IMR-90 (cell line): ENCODE data around the gene C14orf93. TPM values are rescaled to one million over a fixed set of nuclear protein-coding genes. Genes with fewer than 3 reads are reported as not detected.

Source experiments
- ATAC-seq: fragments of 200-7000 bp; cut with Tn5 transposase; 2 replicates; pipeline ENCODE4 v1.9.1; 2020; ENCODE audit warnings: low read depth, mild to moderate bottlenecking, moderate library complexity
- BruUV-seq: library from RNA; stranded (reverse); fragments of 400-500 nt; replicated peaks from 2 replicates; lab custom pipeline; 2021; lab: Mats Ljungman, UMichigan
- CTCF ChIA-PET: fragments of 300-600 bp; formaldehyde crosslinking; extraction: SDS; loops from one replicate; lab custom pipeline; 2021; ENCODE audit warnings: antibody characterized with exemption; lab: Yijun Ruan, JAX
- POLR2A ChIA-PET: fragments of 300-600 bp; sonication (Branson Sonifier 250); formaldehyde crosslinking; loops from one replicate; lab custom pipeline; 2022; ENCODE audit warnings: antibody characterized with exemption; ENCODE audit not compliant: unreplicated experiment; lab: Charles Lee
- DNase-seq: peaks from one replicate; pipeline ENCODE4 v3.0.0; 2013
- H2AFZ ChIP-seq: replicated peaks from 2 replicates; pipeline ENCODE3; 2013; ENCODE audit warnings: low read length, mild to moderate bottlenecking; ENCODE audit not compliant: poor library complexity
- H2AK5ac ChIP-seq: 2 replicates; pipeline ENCODE4 v1.6.1; 2013; ENCODE audit warnings: low read depth, low read length, inconsistent platforms
- H2AK9ac ChIP-seq: replicated peaks from 2 replicates; pipeline ENCODE3; 2013; ENCODE audit warnings: mild to moderate bottlenecking, low read depth, low read length, moderate library complexity; ENCODE audit not compliant: poor library complexity
- H2BK120ac ChIP-seq: 2 replicates; pipeline ENCODE4 v1.6.1; 2013; ENCODE audit warnings: low read depth, low read length, inconsistent platforms
- H2BK15ac ChIP-seq: 3 replicates; pipeline ENCODE4 v1.6.1; 2013; ENCODE audit warnings: low read depth, low read length, inconsistent platforms
- H2BK20ac ChIP-seq: 2 replicates; pipeline ENCODE4 v1.6.1; 2013; ENCODE audit warnings: low read depth, mild to moderate bottlenecking, inconsistent platforms, low read length, moderate library complexity
- H2BK5ac ChIP-seq: 2 replicates; pipeline ENCODE4 v1.6.1; 2013; ENCODE audit warnings: mild to moderate bottlenecking, low read depth, low read length, inconsistent platforms; ENCODE audit not compliant: poor library complexity, severe bottlenecking
- H3K14ac ChIP-seq: replicated peaks from 2 replicates; pipeline ENCODE4 v1.6.1; 2013; ENCODE audit warnings: low read depth, low read length, inconsistent platforms
- H3K18ac ChIP-seq: 2 replicates; pipeline ENCODE4 v1.6.1; 2013; ENCODE audit warnings: low read depth, low read length, control low read depth
- H3K23ac ChIP-seq: 2 replicates; pipeline ENCODE4 v1.6.1; 2013; ENCODE audit warnings: low read depth, low read length, inconsistent platforms
- H3K27ac ChIP-seq: 2 replicates; pipeline ENCODE4 v1.5.1; 2013; ENCODE audit warnings: mild to moderate bottlenecking, control low read depth, low read length; ENCODE audit not compliant: insufficient read depth
- H3K27me3 ChIP-seq: 2 replicates; pipeline ENCODE4 v1.6.1; 2013; ENCODE audit warnings: low read length; ENCODE audit not compliant: control insufficient read depth, insufficient read depth
- H3K36me3 ChIP-seq: 2 replicates; pipeline ENCODE4 v1.6.1; 2013; ENCODE audit warnings: low read length, mixed read lengths; ENCODE audit not compliant: control insufficient read depth, insufficient read depth
- H3K4ac ChIP-seq: 2 replicates; pipeline ENCODE4 v1.6.1; 2013; ENCODE audit warnings: low read depth, low read length, inconsistent platforms
- H3K4me1 ChIP-seq: 2 replicates; pipeline ENCODE4 v1.6.1; 2013; ENCODE audit warnings: low read length, mixed read lengths; ENCODE audit not compliant: control insufficient read depth, insufficient read depth
- H3K4me2 ChIP-seq: 2 replicates; pipeline ENCODE4 v1.6.1; 2013; ENCODE audit warnings: low read depth, mild to moderate bottlenecking, control low read depth, low read length, moderate library complexity
- H3K4me3 ChIP-seq: 2 replicates; pipeline ENCODE4 v1.5.1; 2013; ENCODE audit warnings: low read depth, mild to moderate bottlenecking, control low read depth, low read length, moderate library complexity; ENCODE audit not compliant: insufficient read depth
- H3K56ac ChIP-seq: 2 replicates; pipeline ENCODE4 v1.6.1; 2013; ENCODE audit warnings: low read length, inconsistent platforms; ENCODE audit not compliant: insufficient read depth; ENCODE audit errors: extremely low read depth
- H3K79me1 ChIP-seq, 2 experiments: 2 replicates each; pipeline ENCODE4 v1.6.1; 2013; ENCODE audit warnings: low read length in 2 of 2, inconsistent platforms in 1 of 2, low read depth in 1 of 2
- H3K9ac ChIP-seq: 2 replicates; pipeline ENCODE4 v1.6.1; 2013; ENCODE audit warnings: low read depth, low read length, control low read depth
- H3K9me1 ChIP-seq: 2 replicates; pipeline ENCODE4 v1.6.1; 2013; ENCODE audit warnings: low read length, inconsistent platforms; ENCODE audit not compliant: insufficient read depth
- H3K9me3 ChIP-seq: 2 replicates; pipeline ENCODE4 v1.6.1; 2013; ENCODE audit warnings: low read length; ENCODE audit not compliant: control insufficient read depth, insufficient read depth
- H4K20me1 ChIP-seq: 2 replicates; pipeline ENCODE4 v1.6.1; 2013; ENCODE audit warnings: low read length, inconsistent platforms; ENCODE audit not compliant: insufficient read depth
- H4K5ac ChIP-seq: 2 replicates; pipeline ENCODE4 v1.6.1; 2013; ENCODE audit warnings: mild to moderate bottlenecking, low read depth, low read length, control low read depth
- H4K8ac ChIP-seq, 2 experiments: 2 replicates each; pipeline ENCODE4 v1.6.1; 2013; ENCODE audit warnings: low read depth in 2 of 2, low read length in 2 of 2, control low read depth in 1 of 2, inconsistent platforms in 1 of 2
- H4K91ac ChIP-seq: 2 replicates; pipeline ENCODE4 v1.6.1; 2013; ENCODE audit warnings: low read depth, low read length, inconsistent platforms; ENCODE audit not compliant: insufficient read depth
- BHLHE40 ChIP-seq: fragments of 150-350 bp; IDR thresholded peaks from 2 replicates; pipeline ENCODE4 v1.6.1; 2016; ENCODE audit warnings: mild to moderate bottlenecking, low read depth, low read length
- CEBPB ChIP-seq: IDR thresholded peaks from 2 replicates; pipeline ENCODE4 v1.6.1; 2012; ENCODE audit warnings: low read depth, low read length, improper control_type of control experiment
- CHD1 ChIP-seq: IDR thresholded peaks from 2 replicates; pipeline ENCODE4 v1.6.1; 2012; ENCODE audit warnings: low read depth, low read length, improper control_type of control experiment
- CTCF ChIP-seq: conservative IDR thresholded peaks from 2 replicates; pipeline ENCODE4 v1.5.1; 2012; ENCODE audit warnings: mild to moderate bottlenecking, low read depth, low read length, improper control_type of control experiment
- ELK1 ChIP-seq: fragments of 150-350 bp; IDR thresholded peaks from 2 replicates; pipeline ENCODE4 v1.6.1; 2016; ENCODE audit warnings: low read depth, mild to moderate bottlenecking, low read length, moderate library complexity, borderline replicate concordance
- FOS ChIP-seq: fragments of 150-350 bp; IDR thresholded peaks from 2 replicates; pipeline ENCODE4 v1.6.1; 2016; ENCODE audit warnings: low read depth, low read length
- MAFK ChIP-seq: IDR thresholded peaks from 2 replicates; pipeline ENCODE4 v1.6.1; 2012; ENCODE audit warnings: low read depth, low read length, improper control_type of control experiment
- MAZ ChIP-seq: IDR thresholded peaks from 2 replicates; pipeline ENCODE4 v1.6.1; 2012; ENCODE audit warnings: low read depth, mild to moderate bottlenecking, low read length, improper control_type of control experiment, moderate library complexity, borderline replicate concordance
- MXI1 ChIP-seq: IDR thresholded peaks from 2 replicates; pipeline ENCODE4 v1.6.1; 2012; ENCODE audit warnings: low read depth, mild to moderate bottlenecking, low read length, moderate library complexity, borderline replicate concordance
- NFE2L2 ChIP-seq: fragments of 150-350 bp; IDR thresholded peaks from 2 replicates; pipeline ENCODE4 v1.6.1; 2016; ENCODE audit warnings: low read depth, mild to moderate bottlenecking, low read length
- POLR2A ChIP-seq: IDR thresholded peaks from 2 replicates; pipeline ENCODE4 v1.6.1; 2012; ENCODE audit warnings: mild to moderate bottlenecking, low read depth, low read length
- RAD21 ChIP-seq: IDR thresholded peaks from 2 replicates; pipeline ENCODE4 v1.6.1; 2012; ENCODE audit warnings: low read length, improper control_type of control experiment
- RCOR1 ChIP-seq: IDR thresholded peaks from 2 replicates; pipeline ENCODE4 v1.6.1; 2012; ENCODE audit warnings: mild to moderate bottlenecking, low read length, improper control_type of control experiment; ENCODE audit not compliant: insufficient replicate concordance
- RFX5 ChIP-seq: IDR thresholded peaks from 2 replicates; pipeline ENCODE4 v1.8.0; 2012; ENCODE audit warnings: low read depth, mild to moderate bottlenecking, low read length, moderate library complexity
- SMC3 ChIP-seq: fragments of 150-350 bp; IDR thresholded peaks from 2 replicates; pipeline ENCODE4 v1.6.1; 2016; ENCODE audit warnings: low read depth, mild to moderate bottlenecking, antibody characterized with exemption, low read length, moderate library complexity
- USF2 ChIP-seq: fragments of 150-350 bp; IDR thresholded peaks from 2 replicates; pipeline ENCODE4 v1.6.1; 2017; ENCODE audit warnings: mild to moderate bottlenecking, antibody characterized with exemption, low read length, low read depth
- WGBS, 2 experiments: methylation state at CpG; one replicate each; pipeline versions ENCODE4 v1.1.5 to v1.1.7; 2013; ENCODE audit warnings: missing lambda C conversion rate in 2 of 2; ENCODE audit not compliant: insufficient read length in 1 of 2; ENCODE audit errors: extremely low coverage in 2 of 2; 5-methylcytosine and 5-hydroxymethylcytosine counted together
- dilution Hi-C: fragments of 300-500 bp; cut with HindIII; formaldehyde crosslinking; loops from one replicate; pipeline ENCODE4 v1.14.3; 2018; ENCODE audit warnings: low sequenced_read_pairs; ENCODE audit not compliant: unreplicated experiment
- in situ Hi-C: fragments of 300-500 bp; cut with MboI; formaldehyde crosslinking; loops from 3 replicates; pipeline ENCODE4 v1.14.3; 2019; ENCODE audit warnings: low sequenced_read_pairs, inconsistent platforms, mixed read lengths
- intact Hi-C: fragments of 100-400 bp; cut with micrococcal nuclease; formaldehyde crosslinking; loops from 2 replicates; pipeline ENCODE4 v1.10.0; 2022
- polyA plus RNA-seq, 3 experiments: library from polyadenylated mRNA; depleted of rRNA; stranded (reverse); fragments of >200 nt; gene quantifications; 2 replicates each; pipeline ENCODE4 v1.2.3, GENCODE V29; 2012; ENCODE audit warnings: low replicate concordance in 1 of 3
- total RNA-seq: library from RNA; depleted of rRNA; stranded (reverse); fragments of >200 nt; gene quantifications from 2 replicates; pipeline ENCODE4 v1.2.3, GENCODE V29; 2012

Gene C14orf93
- total and polyA plus RNA-seq, 2 of the 4 experiments (the other 2 are of a cell fraction), result 5.4 to 5.7 TPM

- H4K91ac ChIP-seq, result no peak overlapping the region
- no peak overlapping the region for H4K8ac ChIP-seq
- H3K4me1 ChIP-seq, result no peaks in the 10 kb centered on the region
- no peak overlapping the region for H3K9ac ChIP-seq
- ChIA-PET CTCF (interaction anchor here (0.6 to 2.8 kb wide), 14 partner anchors 8 to 121 kb away, joined by 3 to 14 read pairs (median 4); partner anchors contain the start of genes CDH24 and PRMT5), POLR2A (interaction anchor here (1.4 kb wide), 1 partner anchor 20 kb away, joined by 5 read pairs; no protein-coding TSS in a partner anchor)
- BruUV-seq, result no TSS peak
- no peak overlapping the region for H3K4me2 ChIP-seq
- intact Hi-C loops (loop anchor here (10.0 kb wide), 1 partner anchor 198 kb away; the partner anchor contains the start of gene SLC7A8), dilution Hi-C loops (no loop called here), in situ Hi-C loops (no loop called here)
- no peak overlapping the region for H2AFZ ChIP-seq
- no peak overlapping the region for H2BK120ac ChIP-seq
- H2BK15ac ChIP-seq, result no peak overlapping the region
- no peaks in the 10 kb centered on the region for H3K9me1 ChIP-seq
- ATAC-seq (no peak), DNase-seq (no peak)
- H2AK5ac ChIP-seq, result no peak overlapping the region
- no peak overlapping the region for H2BK5ac ChIP-seq
- no peak overlapping the region for H3K56ac ChIP-seq
- H3K23ac ChIP-seq, result no peak overlapping the region
- H3K27ac ChIP-seq, result no peak overlapping the region
- no CpG with 5 or more reads among the region's 8 CpGs for WGBS, 2 experiments
- no peak for TF ChIP-seq RFX5
- TF ChIP-seq BHLHE40, result no peak
- no peak for TF ChIP-seq CTCF
- no peak for TF ChIP-seq SMC3
- no peak for TF ChIP-seq RAD21
- TF ChIP-seq FOS, result no peak
- TF ChIP-seq POLR2A, result no peak
- TF ChIP-seq USF2, result no peak
- no peak for TF ChIP-seq MXI1
- no peak for TF ChIP-seq RCOR1
- no peak for TF ChIP-seq MAZ
- TF ChIP-seq CEBPB, result no peak
- no peak for TF ChIP-seq MAFK
- no peak for TF ChIP-seq ELK1
- TF ChIP-seq NFE2L2, result no peak
- no peak for TF ChIP-seq CHD1
- H2BK20ac ChIP-seq, result no peak overlapping the region
- no peak overlapping the region for H3K4ac ChIP-seq
- no peaks in the 10 kb centered on the region for H3K36me3 ChIP-seq
- H3K27me3 ChIP-seq, result no peaks in the 10 kb centered on the region
- H2AK9ac ChIP-seq, result no peak overlapping the region
- no peaks in the 10 kb centered on the region for H4K20me1 ChIP-seq
- H3K79me1 ChIP-seq, result peaks cover 0 to 18% of the 10 kb centered on the region in 2 experiments; a peak in 2 of 4 replicates
- no peaks in the 10 kb centered on the region for H3K9me3 ChIP-seq
- H3K14ac ChIP-seq, result no peak overlapping the region
- no peak overlapping the region for H3K4me3 ChIP-seq
- no peak overlapping the region for H3K18ac ChIP-seq
- H4K5ac ChIP-seq, result no peak overlapping the region
Measured at GRCh38 chr14:22987291-22987690, 22.7 kb downstream of the C14orf93 start.
